GM18870 (cell line): ENCODE data around the gene C16orf90.
"Not testable (repeated sequence)": the region's sequence is repeated elsewhere in the genome, so short reads cannot be mapped to it uniquely, and the experiment has no call there.

Source experiments
- ATAC-seq: cut with Tn5 transposase; IDR thresholded peaks from one replicate; pipeline ENCODE4 v1.9.1; 2021; ENCODE audit warnings: moderate library complexity; ENCODE audit not compliant: unreplicated experiment

Gene C16orf90

DNA sequence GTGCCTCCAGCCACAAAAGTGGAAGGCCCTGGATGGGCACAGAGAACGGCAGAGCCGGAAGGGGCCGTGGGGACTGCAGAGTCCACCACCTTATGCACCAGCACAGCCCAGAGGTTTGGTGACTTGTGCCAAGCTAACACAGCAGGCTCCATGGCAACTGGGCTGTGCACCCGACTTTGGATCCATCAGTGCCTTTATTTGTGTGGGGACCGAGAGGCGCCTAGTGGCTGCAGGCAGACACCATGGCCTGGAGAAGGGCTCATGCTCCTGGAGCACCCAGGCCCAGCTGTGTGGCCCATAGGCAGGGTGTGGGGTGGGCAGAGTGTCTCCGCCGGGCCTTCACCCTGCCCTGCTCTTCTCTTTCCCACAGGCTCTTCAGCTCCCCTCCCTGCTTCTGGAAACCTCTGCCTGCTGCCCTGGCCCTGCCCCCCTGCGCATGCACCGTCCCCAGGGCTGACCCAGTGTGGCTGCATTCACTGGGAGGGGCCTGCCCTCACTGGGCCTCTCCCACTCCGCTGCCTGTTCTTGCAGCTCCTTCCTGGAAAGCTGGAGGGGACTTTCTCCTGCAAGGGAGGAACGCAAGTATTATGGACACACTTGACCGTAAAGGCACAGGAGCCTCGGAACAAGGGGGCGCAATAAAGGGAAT, 10.1 kb downstream of the C16orf90 start:
- no peak for ATAC-seq

DNA sequence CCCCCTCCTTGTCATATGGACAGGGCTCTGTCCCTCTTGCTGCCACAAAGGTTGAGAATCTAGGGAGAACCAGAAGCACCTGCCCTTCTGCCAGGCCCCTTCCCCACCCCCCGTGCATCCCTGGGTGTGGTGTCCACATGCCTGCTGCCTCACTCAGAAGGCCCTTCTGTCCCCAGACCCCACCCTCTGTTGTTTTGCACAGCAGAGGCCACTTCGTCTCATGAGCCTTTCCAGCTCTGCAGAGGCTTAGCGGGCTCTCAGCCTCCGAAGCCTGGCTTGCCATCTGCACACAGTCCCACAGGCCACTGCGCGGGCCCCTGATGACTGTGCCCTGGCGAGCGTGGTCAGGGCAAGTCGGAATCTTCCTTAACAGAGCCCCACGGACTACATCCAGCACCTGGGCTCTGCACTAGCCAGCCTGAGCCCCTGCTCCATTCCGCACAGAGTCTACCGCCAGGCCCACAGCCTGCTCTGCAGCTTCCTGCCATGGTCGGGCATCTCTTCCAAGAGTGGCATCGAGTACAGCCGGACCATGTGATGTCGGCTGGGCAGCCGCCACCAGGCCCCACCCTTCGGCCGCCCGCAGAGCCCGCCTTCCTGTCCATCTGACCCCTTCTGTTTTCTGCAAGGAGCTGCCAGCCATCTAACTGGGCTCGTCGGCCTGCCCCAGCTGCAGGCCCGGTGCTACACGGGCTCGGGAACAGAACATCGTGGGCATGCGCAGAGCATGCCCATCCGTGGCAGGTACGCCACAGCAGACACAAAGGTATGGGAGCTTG, 10.8 kb downstream of the C16orf90 start:
- ATAC-seq: no peak

DNA sequence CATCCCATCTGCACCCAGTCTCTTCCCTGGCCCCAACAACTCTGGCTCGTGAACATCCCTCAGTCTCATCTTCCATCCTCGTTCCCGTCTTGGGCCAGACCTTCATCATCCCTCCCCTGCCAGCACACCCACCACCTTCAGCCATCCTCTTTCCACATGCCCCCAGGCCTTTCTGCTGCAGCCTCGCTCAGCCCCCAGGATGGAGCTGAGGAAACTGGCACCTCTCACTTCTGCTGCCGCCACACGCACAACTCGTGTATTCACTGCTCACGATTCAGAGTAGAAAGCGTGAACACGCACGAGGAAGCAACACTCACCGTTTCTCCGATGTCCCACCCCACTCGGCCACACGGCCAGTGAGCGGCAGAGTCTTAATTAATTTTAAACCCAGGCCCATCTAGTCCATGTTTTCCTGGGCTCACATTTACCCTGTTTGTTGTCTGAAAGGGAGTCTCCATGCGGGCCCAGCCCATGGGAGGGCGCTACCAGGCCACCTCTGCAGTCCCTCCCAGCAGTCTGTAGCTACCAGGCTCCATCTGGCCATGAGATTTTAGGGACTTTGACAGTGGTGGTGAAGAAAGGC, 12.5 kb downstream of the C16orf90 start:
- no peak for ATAC-seq

DNA sequence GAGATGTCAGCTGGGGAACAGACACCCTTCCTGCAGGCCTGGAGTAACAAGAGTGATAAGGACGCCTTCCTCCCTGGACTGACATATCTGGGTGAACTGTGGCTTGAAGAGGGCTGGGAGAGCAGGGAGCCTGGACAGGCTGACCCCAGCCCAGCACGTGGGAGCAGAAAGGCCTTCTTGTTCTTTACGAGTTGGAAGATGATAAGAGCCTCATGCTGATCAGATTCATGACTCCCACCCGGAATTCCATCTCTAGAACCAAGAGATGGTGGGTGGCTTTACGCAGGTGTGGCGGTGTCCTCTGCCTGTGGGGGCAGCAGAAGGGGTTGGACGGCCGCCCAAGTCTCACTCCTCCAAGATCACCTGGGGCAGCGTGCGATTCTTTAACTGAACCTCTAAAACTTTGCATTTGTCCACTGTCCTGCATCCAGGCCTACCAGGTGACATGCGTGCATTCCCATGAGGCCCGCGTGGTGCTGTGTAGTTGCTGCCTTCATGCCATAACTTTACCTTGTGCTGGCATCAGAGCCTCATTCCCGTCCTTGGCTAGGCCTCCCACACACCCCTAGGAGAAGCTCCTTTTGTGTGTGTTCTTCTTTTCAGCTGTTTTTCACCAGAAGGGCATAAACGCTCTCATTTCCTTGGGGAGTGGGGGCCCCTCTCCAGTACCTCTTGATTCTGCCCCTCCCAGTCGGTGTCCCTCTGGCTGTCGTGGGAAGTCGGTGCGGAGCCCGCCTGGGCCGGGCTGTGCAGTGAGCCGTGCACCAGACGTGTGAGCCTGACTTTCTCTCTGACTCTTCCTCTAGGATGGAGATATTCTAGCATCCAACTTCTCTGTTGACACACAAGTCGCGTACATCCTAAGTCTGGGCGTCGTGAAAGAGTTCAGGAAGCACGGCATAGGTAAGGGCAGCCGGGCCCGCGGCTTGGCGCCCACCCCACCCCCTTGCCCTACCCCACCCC, 13.3 kb downstream of the C16orf90 start:
- ATAC-seq: no peak

DNA sequence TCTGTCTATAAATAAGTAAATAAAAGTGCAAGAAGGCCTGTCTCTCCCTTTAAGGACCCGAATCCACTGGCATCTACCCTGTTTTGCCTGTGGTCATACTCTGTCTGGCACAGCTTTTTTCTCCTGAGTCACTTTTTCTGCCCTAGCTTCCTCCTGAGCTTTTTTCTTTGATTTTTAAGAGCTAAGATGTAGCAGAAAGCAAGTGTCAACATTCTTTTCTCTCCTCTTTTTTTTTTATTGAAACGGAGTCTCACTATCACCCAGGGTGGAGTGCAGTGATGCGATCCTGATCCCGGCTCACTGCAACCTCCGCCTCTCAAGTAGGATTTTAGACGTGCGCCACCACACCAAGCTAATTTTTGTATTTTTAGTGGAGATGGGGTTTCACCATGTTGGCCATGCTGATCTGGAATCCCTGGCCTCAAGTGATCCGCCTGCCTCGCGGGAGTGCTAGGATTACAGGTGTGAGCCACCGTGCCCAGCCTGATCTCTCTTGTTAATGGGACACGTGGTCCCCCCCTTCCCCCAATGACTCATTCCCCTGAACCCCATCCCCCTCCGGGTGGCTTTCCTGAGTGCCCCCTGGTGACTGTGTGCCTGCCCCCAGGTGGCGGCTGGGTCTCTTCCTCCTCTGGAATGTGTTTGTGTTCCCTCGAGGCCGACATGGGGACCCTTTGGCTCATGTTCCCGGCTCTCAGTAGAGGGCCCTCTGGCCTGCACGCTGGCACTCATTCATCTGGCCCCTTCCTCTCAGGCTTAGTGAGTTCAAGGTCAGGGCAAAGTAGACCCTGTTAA, 14.2 kb downstream of the C16orf90 start:
- no peak for ATAC-seq

DNA sequence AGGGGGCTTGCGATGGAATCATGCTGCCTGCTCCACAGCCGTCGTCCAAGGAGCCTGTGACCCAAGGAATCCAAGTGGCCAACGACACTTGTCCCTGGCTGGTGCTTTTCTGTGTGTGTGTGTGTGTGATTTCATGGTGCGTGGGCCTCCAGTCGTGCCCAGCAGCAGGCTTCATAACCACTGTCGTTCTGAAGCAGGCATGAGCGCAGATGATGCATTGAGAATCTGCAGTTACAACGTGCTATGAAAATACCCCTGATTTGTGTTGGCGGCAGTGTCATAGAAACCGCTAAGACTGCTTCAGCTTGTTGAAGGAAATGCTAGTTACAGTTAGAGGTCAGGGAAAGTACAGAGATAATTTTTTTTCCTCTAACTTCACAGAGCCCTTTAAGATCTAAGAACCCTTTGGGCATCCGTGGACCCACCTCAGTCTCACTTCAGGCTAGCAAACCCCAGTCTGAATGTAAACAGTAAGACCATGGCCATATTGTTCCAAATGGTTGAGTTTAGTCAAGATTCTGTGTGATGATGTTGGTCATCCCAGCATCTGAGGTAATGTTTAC, 15.6 kb downstream of the C16orf90 start:
- no peak for ATAC-seq

- ATAC-seq: no peak
Observed at GRCh38 chr16:3478242-3478925, 16.9 kb downstream of the C16orf90 start.

DNA sequence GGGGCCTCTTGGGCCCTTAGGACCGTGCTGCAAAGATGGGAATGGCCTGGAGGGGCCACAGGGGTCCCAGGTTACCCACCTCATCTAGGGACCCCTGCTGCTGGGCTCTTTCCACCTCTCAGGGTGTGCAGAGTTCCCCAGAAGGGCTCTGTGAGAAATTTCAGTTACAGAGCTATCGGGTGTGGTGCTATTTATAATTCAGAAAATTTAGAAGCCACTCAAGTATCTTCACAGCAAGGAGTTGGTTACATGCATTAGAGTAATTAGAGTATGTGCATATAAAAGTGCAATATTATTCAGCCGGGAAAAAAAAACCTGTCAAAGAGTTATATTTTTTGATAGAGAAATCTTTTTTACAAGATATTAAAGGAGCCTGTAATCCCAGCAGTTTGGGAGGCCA, 18.9 kb downstream of the C16orf90 start:
- ATAC-seq: no peak

DNA sequence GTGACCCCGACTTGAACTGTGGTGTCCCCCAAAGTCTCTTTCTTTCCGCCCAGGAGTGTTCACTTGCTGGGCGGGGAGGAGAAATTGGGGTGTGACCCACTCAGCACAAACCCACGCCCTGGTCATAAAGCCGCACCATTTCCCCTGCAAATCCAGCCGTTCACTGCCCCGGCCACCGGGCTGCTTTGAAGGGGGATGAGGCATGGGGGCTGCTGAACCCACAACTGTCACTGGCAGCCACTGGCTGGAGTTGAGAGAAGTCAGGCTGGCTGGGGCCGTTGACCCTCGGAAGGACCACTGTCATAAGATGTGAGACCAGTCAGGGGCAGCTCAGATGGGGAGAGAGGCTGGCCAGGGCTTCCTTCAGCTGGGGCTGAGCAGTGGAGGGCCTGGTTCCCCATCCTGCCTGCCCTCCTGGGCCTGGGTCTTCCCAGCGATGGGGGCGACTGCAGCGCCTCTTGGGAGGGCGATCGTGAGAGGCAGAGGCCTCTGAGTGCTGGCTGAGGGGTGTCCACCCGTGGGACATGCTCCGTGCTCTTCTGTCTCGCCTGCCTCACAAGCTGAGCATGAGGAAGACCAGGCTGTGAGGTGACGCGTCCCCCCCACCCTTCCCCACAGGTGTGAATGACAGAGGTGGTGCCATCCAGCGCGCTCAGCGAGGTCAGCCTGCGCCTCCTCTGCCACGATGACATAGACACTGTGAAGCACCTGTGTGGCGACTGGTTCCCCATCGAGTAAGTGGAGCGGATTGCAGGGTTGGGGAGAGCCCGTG, 19.5 kb downstream of the C16orf90 start:
- no peak for ATAC-seq

DNA sequence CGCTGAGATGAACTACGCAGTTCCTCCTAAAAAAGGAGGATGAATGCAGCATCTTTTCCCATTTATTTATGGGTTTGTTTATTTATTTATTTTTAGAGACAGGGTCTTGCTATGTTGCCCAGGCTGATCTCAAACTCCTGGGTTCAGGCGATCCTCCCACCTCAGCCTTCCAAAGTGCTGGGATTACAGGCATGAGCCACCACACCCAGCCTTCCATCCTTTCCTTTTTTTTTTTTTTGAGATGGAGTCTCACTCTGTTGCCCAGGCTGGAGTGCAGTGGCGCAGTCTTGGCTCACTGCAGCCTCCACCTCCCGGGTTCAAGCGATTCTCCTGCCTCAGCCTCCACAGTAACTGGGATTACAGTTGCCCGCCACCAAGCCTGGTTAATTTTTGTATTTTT, 20.4 kb downstream of the C16orf90 start:
- ATAC-seq: not testable (repeated sequence)

GRCh38 chr16:3474136-3474779, 21.0 kb downstream of the C16orf90 start:
- ATAC-seq: no peak

- not testable (repeated sequence) for ATAC-seq
Observed at GRCh38 chr16:3473596-3473943, 21.7 kb downstream of the C16orf90 start.

- no peak for ATAC-seq
Observed at GRCh38 chr16:3472878-3473595, 22.3 kb downstream of the C16orf90 start.

DNA sequence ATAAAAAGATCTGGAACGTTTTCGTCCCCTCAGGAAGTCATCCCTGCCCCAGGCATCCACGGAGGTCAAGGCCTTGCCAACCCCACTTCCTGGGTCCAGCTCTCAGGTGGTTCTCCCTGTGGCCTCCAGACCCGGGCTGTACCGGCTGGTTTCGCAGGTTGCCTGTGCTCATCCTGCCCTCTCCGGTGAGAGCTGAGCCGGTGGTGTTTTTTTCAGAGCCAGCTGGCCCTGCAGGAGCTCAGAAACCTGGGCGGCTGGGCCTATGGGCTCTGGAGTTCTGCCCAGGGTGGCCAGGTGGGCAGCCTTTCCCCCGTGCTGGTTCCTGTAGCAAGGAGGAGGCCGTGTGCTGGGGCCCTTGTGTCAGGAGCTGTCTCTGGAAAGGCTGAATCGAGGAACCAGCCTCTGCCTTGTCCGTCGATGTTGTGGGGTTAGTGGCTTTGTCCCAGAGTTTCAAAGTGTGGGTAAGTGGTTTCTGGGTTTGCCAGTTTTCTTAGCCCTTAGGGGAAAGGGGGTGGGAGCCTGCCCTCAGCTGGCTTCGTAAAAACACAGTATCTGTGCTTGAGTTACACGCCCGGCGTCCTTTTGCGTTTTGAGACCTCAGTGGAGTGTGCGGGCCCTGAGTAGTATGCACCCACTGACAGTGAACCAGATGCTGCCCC, 23.6 kb downstream of the C16orf90 start:
- ATAC-seq: no peak

GRCh38 chr16:3470723-3471122, 24.6 kb downstream of the C16orf90 start:
- no peak for ATAC-seq

- no peak for ATAC-seq
Observed at GRCh38 chr16:3469736-3470135, 25.6 kb downstream of the C16orf90 start.

DNA sequence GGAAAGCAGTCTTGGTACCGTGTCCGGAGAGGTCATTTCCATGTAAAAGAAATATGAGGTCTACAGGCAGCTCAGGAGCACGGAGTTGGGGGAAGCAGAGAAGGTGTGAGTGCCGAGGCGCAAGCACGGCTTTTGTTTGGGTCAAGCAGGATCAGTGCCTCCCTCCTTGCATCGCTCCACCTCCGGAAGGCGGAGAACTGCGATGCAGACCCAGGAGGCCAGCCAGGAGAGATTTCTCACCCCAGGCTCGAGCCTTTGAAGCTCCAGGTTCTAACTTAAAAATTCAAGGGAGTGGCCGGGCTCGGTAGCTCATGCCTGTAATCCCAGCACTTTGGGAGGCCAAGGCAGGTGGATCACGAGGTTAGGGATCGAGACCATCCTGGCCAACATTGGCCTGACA, 26.8 kb downstream of the C16orf90 start:
- no peak for ATAC-seq
